GM12892 (cell line): ENCODE results near the gene AP1AR.

Experiments used
- POLR2A ChIP-seq: IDR thresholded peaks from 2 replicates; pipeline ENCODE4 v1.6.1; 2011; ENCODE audit warnings: low read depth, low read length, control low read depth
- POLR2AphosphoS5 ChIP-seq: IDR thresholded peaks from 2 replicates; pipeline ENCODE4 v1.6.1; 2011; ENCODE audit warnings: low read depth, low read length, control low read depth
- TAF1 ChIP-seq: IDR thresholded peaks from 2 replicates; pipeline ENCODE4 v1.6.1; 2011; ENCODE audit warnings: low read depth, mild to moderate bottlenecking, control low read depth, low read length, borderline replicate concordance

DNA sequence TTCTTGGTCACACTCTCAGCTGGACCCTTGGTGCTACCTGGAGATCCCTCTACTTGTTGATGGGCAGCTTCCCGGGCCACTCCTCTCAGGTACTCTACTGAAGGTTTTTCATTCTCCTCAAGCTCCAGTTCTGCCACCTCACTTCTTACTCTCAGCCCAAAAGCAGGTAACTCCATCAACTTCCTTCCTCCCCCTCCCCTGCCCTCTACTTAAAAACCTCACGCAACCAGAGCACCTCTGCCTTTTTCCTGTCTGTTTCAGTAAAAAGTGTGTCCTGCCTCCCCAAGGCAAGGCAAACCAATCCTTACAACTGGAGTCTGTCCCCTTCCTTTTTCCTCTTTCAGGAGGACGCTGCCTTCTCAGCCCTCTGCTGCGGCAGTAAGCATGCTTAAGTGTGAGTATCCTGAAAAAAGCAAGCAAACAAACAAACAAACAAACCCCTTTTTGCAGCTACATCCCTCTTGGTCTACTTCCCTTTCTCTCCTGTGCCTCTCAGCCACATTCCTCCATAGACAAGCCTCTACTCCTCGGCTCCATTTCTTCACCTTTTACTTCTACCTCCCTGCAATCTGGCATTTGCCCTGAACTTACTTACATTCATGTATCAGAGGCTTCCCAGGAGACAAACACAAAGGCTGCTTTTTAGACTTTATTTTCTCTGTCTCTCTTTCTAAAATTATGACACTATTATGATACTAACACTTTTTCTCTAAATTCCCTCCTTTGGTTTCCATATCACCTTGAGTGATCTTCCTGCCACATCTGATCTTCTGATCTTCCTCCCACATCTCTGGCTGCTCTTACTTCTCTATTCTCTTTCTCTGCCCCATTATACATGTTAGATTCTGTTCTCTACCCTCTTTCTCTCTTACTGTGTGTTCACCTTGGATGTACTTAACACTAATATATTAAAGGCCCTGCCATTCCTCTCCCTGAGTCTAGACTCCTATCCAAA is 71.0 kb downstream of the AP1AR start:
- no peak for TF ChIP-seq TAF1
- no peak for TF ChIP-seq POLR2A
- no peak for TF ChIP-seq POLR2AphosphoS5
